HG03196 (cell line): ENCODE results near the gene REPS2.
A peak's percentile ranks its signal among the peaks of the same experiment; 100 is the strongest.

ENCODE experiments used
- ATAC-seq: cut with Tn5 transposase; IDR thresholded peaks from one replicate; pipeline ENCODE4 v1.9.1; 2021; ENCODE audit not compliant: unreplicated experiment

Gene REPS2

DNA sequence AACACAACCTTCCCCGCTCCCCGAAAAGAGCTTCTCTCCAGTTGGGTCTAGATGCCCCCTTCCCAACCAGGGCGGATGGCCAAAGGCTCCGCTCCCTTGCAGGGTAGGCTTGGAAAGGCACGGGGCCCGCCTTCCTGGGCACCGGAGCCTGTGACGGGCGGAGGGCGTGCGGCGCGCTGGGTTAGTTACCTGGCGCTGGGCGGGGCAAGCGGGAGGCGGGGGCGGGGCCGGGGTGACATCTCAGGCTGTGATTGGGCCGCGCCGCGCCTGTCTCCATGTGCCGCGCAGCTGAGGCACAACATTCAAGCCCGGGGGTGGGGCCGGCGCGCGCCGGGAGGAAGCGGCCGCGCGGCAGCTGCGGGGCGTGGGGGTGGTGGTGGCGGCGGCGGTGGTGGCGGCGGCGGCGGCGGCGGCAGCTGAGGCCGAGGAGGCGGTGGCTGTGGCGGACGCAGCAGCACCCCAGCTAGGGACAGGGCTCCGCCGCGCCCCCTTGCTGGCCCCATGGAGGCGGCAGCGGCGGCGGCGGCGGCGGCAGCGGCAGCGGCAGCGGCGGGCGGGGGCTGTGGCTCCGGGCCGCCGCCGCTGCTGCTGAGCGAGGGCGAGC lies at the start of gene REPS2:
REPS2 (plus strand) TSS at position 298 of the 604 bp plus-strand sequence; CDS start at position 502, 204 bp downstream.
- ATAC-seq, result peak; percentile 97

GRCh38 chrX:16897445-16897844 lies 49.0 kb upstream of the REPS2 start:
- ATAC-seq, result no peak

GRCh38 chrX:16903274-16904022 lies 43.0 kb upstream of the REPS2 start:
- no peak for ATAC-seq

GRCh38 chrX:16910376-16910775 lies 36.1 kb upstream of the REPS2 start:
- no peak for ATAC-seq

DNA sequence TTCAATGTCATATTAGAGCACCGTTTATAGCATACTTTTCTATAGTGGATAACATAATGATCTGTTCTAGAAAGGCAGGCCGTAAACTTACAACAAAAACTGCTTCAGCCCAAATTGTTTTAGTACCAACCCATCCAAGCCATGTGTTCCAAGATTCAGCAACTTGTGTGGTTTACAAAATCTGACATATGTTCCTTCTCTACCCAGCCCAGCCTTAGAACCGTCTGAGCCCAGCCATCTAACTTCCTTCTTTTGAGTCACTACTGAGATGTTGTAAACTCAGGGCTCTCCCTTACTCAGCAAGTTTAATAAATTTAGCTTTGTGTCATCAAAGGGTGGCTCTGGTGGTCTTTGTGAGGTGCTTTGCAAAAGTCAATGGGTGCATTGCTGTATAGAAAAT lies 32.4 kb upstream of the REPS2 start:
- no peak for ATAC-seq

DNA sequence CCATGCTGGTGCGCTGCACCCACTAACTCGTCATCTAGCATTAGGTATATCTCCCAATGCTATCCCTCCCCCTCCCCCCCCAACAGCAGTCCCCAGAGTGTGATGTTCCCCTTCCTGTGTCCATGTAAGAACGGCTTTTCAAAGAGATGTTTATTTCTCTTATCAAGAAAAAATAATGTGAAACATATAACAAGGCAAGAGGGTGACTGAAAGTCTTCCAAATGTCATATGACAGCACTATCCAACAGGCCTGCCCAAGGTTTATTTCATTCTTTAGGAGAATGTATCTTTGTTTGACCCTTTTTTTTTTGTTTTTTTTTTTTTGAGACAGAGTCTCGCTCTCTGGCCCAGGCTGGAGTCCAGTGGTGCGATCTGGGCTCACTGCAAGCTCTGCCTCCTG lies 29.9 kb upstream of the REPS2 start:
- ATAC-seq, result no peak

DNA sequence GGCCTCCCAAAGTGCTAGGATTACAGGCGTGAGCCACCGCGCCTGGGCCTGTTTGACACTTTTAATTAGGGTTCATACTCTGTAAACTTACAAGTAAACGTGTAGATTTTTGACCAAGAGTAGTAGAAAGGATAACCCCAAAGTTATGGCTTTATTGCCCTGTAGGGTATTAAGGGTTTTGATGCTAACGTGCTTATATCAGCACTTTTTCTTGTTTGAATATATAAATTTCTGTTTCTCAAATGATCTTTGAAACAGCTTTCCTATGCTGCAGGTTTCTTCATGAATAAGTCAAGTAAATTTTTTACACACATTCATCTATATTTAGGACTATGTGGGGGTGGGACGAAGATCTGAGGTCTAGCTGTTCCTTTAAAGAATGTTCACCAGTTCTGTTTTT lies 29.3 kb upstream of the REPS2 start:
- no peak for ATAC-seq

DNA sequence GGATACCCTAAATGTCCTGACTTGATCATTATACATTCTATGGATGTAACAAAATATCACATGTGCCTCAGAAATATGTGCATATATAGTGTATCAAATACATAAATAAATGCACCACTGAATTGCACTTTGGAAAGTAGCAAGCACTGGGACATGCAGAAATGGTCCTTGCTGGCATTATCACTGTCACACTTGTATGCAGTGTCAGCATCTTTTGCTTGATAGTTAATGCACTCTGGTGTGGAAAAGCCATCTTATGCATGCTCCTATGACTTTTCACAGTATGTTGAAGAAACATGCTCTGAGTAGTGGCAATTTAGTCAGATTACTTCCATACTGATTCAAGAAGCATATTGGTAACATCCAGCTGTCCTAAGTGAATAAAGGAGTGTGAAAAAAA lies 27.5 kb upstream of the REPS2 start:
- no peak for ATAC-seq

DNA sequence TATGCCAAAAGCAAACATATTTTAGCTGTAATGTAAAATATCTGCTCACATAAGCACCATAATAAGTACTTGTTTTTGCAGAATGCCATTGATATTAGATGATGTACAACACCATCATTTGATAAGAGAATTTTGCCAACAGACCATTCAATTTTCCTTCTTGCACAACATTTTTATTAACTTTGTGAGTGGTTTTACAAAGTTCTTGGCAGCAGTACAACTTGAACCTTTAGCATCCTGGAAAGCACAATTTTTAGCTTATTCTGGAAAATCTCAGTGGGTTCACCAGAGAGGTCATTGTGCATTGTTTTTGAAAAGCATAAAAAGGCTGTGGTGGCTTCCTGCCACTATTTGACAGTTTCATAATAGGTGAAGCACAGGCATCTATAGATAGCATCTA lies 26.4 kb upstream of the REPS2 start:
- no peak for ATAC-seq

DNA sequence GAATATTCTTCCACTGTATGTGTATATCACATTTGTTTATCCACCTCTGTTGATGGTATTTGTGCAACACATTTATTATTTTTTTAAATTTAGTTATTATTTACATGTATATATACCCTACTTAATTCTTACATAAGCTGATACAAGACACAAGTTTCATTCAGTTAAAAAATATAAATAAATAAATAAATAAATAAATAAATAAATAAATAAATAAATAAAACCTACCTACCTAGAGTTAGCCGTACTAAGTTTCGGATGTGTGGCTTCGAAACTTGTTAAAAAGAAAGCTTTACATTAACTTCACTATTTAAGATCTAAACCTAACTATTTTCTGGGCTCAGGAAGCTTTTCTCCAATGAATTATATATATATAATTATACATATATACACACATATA lies 23.3 kb upstream of the REPS2 start:
- ATAC-seq, result no peak

- no peak for ATAC-seq
These were observed 21.6 kb upstream of the REPS2 start for GRCh38 chrX:16924631-16925480.

DNA sequence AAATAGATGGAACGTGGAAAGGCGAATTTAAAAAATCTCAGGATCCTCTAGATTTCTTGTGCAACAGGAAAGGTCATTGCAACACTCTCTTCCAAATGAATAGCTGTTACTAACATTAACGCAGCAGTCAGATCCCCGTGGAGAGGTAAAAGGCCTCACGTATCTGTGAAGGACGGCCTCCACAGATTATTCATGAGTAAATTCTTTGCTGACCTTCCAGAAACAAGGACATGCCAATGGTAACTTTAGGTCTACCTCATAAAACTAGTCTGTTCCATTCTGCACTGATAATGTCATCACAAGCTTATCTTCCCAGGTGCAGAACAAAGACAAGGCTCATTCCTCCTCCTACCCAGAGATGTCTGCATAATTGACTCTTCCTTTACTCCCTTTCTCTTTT lies 16.1 kb upstream of the REPS2 start:
- no peak for ATAC-seq

DNA sequence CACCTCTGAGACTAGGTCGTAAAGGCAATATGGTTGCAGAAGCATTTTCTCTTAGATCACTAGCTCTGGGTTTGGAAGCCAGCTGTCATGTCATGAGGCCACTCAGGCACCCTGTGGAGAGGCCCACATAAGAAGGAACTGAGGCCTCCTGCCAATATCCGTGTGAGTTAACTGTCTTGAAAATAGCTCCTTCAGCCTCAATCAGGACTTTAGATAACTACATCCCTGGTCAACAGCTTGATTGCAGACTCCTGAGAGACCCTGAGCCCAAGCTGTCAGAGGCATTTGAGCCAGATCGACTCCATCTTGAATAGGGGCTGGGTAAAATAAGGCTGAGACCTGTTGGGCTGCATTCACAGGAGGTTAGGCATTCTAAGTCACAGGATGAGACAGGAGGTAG lies 15.1 kb upstream of the REPS2 start:
- no peak for ATAC-seq

DNA sequence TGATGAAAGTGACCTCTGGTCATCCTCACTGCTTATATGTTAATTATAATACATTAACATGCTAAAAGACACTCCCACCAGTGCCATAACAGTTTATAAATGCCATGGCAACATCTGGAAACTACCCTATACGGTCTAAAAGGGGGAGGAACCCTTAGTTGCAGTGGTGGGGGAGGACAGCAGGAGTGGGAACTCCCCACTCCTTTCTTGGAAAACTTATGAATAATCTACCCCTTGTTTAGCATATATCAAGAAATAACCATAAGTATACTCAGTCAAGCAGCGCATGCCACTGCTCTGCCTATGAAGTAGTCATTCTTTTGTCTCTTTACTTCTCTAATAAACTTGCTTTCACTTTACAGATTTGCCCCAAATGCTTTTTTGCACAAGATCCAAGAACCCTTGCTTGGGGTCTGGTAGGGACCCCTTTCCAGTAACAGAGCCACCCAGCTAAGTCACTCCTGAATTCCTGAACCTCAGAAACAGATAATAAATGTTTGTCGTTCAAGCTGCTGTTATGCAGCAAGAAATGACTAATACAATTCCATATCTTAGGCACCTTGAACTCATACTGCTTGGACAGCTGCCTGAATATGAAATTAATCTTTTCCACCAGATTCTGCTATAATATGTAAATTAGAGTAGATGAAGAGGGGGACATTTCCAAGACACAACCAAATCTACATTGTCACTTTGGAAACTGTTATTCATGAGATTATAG lies 14.4 kb upstream of the REPS2 start:
- ATAC-seq, result no peak

GRCh38 chrX:16934185-16934584 lies 12.3 kb upstream of the REPS2 start:
- ATAC-seq, result no peak

- peak; percentile 30 for ATAC-seq
These were observed 609 bp downstream of the REPS2 start for GRCh38 chrX:16946971-16947562.

DNA sequence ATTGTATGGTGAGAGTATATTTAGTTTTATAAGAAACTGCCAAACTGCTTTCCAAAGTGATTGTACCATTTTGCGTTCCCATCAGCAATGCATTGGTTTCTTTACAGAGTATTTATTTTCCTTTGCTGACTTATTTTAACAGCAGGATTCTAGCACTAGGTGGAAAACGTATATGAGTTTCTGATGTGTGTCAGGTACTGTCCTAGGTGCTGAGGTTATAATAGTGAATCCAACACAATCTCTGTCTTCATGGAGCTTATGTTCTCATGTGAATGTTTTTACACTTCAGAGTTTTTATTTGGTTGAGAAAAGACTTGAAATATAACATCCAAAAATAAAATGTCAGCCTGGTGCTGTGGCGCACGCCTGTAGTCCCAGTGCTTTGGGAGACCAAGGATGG lies 4.0 kb downstream of the REPS2 start:
- ATAC-seq, result no peak

DNA sequence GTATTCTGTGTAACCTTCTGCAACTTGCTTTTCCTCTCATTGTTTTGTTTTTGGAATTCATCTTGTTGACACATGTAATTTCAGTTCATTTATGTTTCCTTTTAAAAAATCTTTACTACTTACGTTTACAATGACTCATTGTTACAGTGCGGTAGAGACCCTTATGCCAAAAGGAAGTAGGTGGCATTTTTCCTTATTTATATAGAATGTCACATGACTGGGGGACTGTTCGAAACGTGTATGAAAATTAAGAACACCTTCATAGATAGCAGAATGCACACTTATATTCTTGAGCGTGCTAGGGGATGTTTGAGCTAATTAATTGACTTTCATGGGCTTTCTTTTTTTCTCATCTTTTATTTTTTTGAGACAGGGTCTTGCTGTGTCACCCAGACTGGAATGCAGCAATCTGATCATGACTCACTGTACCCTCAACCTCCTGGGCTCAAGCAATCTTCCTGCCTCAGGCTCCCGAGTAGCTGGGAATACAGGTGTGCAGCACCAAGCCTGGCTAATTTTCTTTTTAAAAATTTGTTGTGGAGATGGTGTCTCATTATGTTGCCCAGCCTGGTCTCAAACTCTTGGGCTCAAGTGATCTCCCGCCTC lies 7.3 kb downstream of the REPS2 start:
- ATAC-seq, result no peak

DNA sequence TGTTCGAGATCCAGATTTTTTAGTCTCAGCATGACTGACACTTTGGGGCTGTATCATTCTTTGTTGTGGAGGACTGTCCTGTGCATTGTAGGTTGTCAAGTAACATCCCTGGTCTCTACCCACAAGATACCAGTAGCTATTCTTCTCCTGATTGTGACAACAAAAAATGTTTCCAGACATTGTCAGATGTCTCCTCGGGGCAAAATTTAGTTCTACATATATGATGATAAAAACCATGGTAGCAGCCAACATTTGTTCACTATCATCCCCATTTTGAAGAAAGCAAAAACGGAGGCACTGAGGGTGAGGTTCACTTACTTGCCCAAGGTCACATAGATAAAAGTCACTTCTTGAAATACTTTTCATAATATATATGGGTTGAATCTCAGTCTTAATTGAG lies 11.3 kb downstream of the REPS2 start:
- ATAC-seq, result no peak

- no peak for ATAC-seq
These were observed 11.9 kb downstream of the REPS2 start for GRCh38 chrX:16958356-16958755.
